Motor neuron (in vitro differentiated cells): ENCODE results near the gene CDS2. TPM values are rescaled to one million over a fixed set of nuclear protein-coding genes. Genes with fewer than 3 reads are reported as not detected.

Source experiments
- ATAC-seq, 8 experiments: fragments of 200-7000 bp; cut with Tn5 transposase; replicated peaks in 6 of 8; 2 replicates each; pipeline ENCODE4 v1.8.0; 2021; ENCODE audit warnings: mild to moderate bottlenecking in 8 of 8, moderate library complexity in 8 of 8
- H3K27ac ChIP-seq, 2 donors: fragments of 250-450 bp; sonication (Bioruptor Pico); 2 replicates each; pipeline ENCODE4 v1.9.0; 2021; ENCODE audit warnings: antibody characterized with exemption in 2 of 2, mild to moderate bottlenecking in 2 of 2, moderate library complexity in 1 of 2
- H3K4me1 ChIP-seq, 2 donors: fragments of 250-450 bp; sonication (Bioruptor Pico); replicated peaks in 1 of 2; 2 replicates each; pipeline ENCODE4 v1.6.1; 2021; ENCODE audit warnings: antibody characterized with exemption in 2 of 2, mild to moderate bottlenecking in 2 of 2, moderate library complexity in 1 of 2
- H3K4me3 ChIP-seq, 5 donors: fragments of 250-450 bp; sonication (Bioruptor Pico); 2 replicates each; pipeline ENCODE4 v1.9.0; 2021; ENCODE audit warnings: antibody characterized with exemption in 5 of 5, mild to moderate bottlenecking in 5 of 5, moderate library complexity in 4 of 5
- WGBS, 10 experiments: fragments of 450-650 bp; shearing (Covaris generic); methylation state at CpG; one replicate each; pipeline ENCODE4 v1.0.0; 2022; 5-methylcytosine and 5-hydroxymethylcytosine counted together
- in situ Hi-C, 9 experiments: fragments of 400-800 bp; cut with MboI; loops; one replicate each; pipeline ENCODE4 v1.15.0; 2021; ENCODE audit warnings: low sequenced_read_pairs in 9 of 9, low pct_unique_long_range_greater_than_20kb in 2 of 9; ENCODE audit not compliant: unreplicated experiment in 9 of 9
- total RNA-seq, 8 experiments: library from RNA; unstranded; fragments of 300-600 nt; gene quantifications; 2 replicates each; pipeline versions ENCODE4 v1.2.3 to v1.2.4, GENCODE V29; 2022

CDS2 gene
- total RNA-seq, 8 experiments from 2014 or later: 18.6 to 55.0 (median 32.8) TPM

- in situ Hi-C loops: no loop called here
- Histone ChIP-seq H3K27ac (no peak overlapping the region), H3K4me3 (no peak overlapping the region), H3K4me1 (no peaks in the 10 kb centered on the region)
- ATAC-seq: no peak
- 80 to 100% (median 93%) methylated on average over 1 to 6 of the region's 6 CpGs for WGBS, 10 experiments
Measured at GRCh38 chr20:5161536-5162164, 34.8 kb downstream of the CDS2 start.

GRCh38 chr20:5164645-5165625, 38.1 kb downstream of the CDS2 start:
- no peak for ATAC-seq
- 49 to 100% (median 82%) methylated on average over 1 to 13 of the region's 13 CpGs; no CpG with 5 or more reads in 1 of the 10 experiments for WGBS, 10 experiments
- Histone ChIP-seq H3K4me3 (no peak overlapping the region), H3K27ac (no peak overlapping the region), H3K4me1 (peaks cover 0 to 11% of the 10 kb centered on the region in 2 donors)
- in situ Hi-C loops: no loop called here

GRCh38 chr20:5168651-5169396, 42.0 kb downstream of the CDS2 start:
- peak; percentile 46 to 90 (median 65) for ATAC-seq
- Histone ChIP-seq H3K4me1 (peaks cover 16 to 33% of the 10 kb centered on the region in 2 donors), H3K27ac (no peak overlapping the region), H3K4me3 (no peak overlapping the region)
- in situ Hi-C loops: no loop called here
- 20 to 100% (median 60%) methylated on average over 1 of the region's 3 CpGs; no CpG with 5 or more reads in 7 of the 10 experiments for WGBS, 10 experiments

- H3K27ac ChIP-seq: no peak overlapping the region
- no peak overlapping the region for H3K4me3 ChIP-seq
- WGBS, 10 experiments: 20 to 90% (median 73%) methylated on average over 1 to 6 of the region's 8 CpGs; no CpG with 5 or more reads in 6 of the 10 experiments
- peaks cover 16 to 34% of the 10 kb centered on the region in 2 donors for H3K4me1 ChIP-seq
- ATAC-seq: no peak
- in situ Hi-C loops: no loop called here
Measured at GRCh38 chr20:5170341-5170740, 43.5 kb downstream of the CDS2 start.

GRCh38 chr20:5171064-5171789, 44.4 kb downstream of the CDS2 start:
- WGBS, 10 experiments: 7 to 100% (median 70%) methylated on average over 1 to 11 of the region's 14 CpGs; no CpG with 5 or more reads in 1 of the 10 experiments
- in situ Hi-C loops: no loop called here
- peak in 5 of 8 experiments; percentile 79 to 91 (median 83) for ATAC-seq
- Histone ChIP-seq H3K4me3 (no peak overlapping the region), H3K27ac (no peak overlapping the region), H3K4me1 (peaks cover 17 to 38% of the 10 kb centered on the region in 2 donors)

- Histone ChIP-seq H3K4me1 (peaks cover 19 to 38% of the 10 kb centered on the region in 2 donors), H3K4me3 (no peak overlapping the region), H3K27ac (no peak overlapping the region)
- in situ Hi-C loops: no loop called here
- WGBS, 10 experiments: 17 to 90% (median 58%) methylated on average over 1 to 4 of the region's 4 CpGs; no CpG with 5 or more reads in 3 of the 10 experiments
- peak in 1 of 8 experiments; percentile 45 for ATAC-seq
Measured at GRCh38 chr20:5171790-5172164, 45.0 kb downstream of the CDS2 start.

- 56 to 96% (median 73%) methylated on average over 2 to 7 of the region's 8 CpGs; no CpG with 5 or more reads in 1 of the 10 experiments for WGBS, 10 experiments
- peaks cover 19 to 38% of the 10 kb centered on the region in 2 donors for H3K4me1 ChIP-seq
- in situ Hi-C loops: no loop called here
- no peak overlapping the region for H3K4me3 ChIP-seq
- ATAC-seq: no peak
- H3K27ac ChIP-seq: no peak overlapping the region
Measured at GRCh38 chr20:5172167-5172601, 45.4 kb downstream of the CDS2 start.

GRCh38 chr20:5172903-5173463, 46.2 kb downstream of the CDS2 start:
- peaks cover 19 to 38% of the 10 kb centered on the region in 2 donors for H3K4me1 ChIP-seq
- no peak overlapping the region for H3K27ac ChIP-seq
- in situ Hi-C loops: no loop called here

GRCh38 chr20:5173751-5174150, 46.9 kb downstream of the CDS2 start:
- ATAC-seq: no peak
- no peak overlapping the region for H3K27ac ChIP-seq
- no peak overlapping the region for H3K4me3 ChIP-seq
- WGBS, 10 experiments: 72 to 100% (median 95%) methylated on average over 1 to 3 of the region's 4 CpGs; no CpG with 5 or more reads in 4 of the 10 experiments
- in situ Hi-C loops: no loop called here
- peaks cover 19 to 34% of the 10 kb centered on the region in 2 donors for H3K4me1 ChIP-seq

More at GRCh38 chr20:5172903-5173463, 46.2 kb downstream of the CDS2 start:
- 63 to 100% (median 93%) methylated on average over 1 to 5 of the region's 8 CpGs; no CpG with 5 or more reads in 5 of the 10 experiments for WGBS, 10 experiments
- no peak for ATAC-seq
- no peak overlapping the region for H3K4me3 ChIP-seq

GRCh38 chr20:5177071-5177470, 50.3 kb downstream of the CDS2 start:
- no peak for ATAC-seq
- in situ Hi-C loops: no loop called here
- H3K27ac ChIP-seq: no peak overlapping the region

GRCh38 chr20:5178046-5178445, 51.2 kb downstream of the CDS2 start:
- in situ Hi-C loops: no loop called here
- Histone ChIP-seq H3K4me1 (peaks cover 3 to 4% of the 10 kb centered on the region in 2 donors), H3K27ac (no peak overlapping the region), H3K4me3 (no peak overlapping the region)
- WGBS, 10 experiments: 50 to 100% (median 85%) methylated on average over 1 to 3 of the region's 3 CpGs; no CpG with 5 or more reads in 2 of the 10 experiments
- no peak for ATAC-seq

More at GRCh38 chr20:5177071-5177470, 50.3 kb downstream of the CDS2 start:
- no peak overlapping the region for H3K4me3 ChIP-seq
- peaks cover 3 to 8% of the 10 kb centered on the region in 2 donors for H3K4me1 ChIP-seq
- WGBS, 10 experiments: 71 to 98% (median 93%) methylated on average over 1 to 6 of the region's 6 CpGs; no CpG with 5 or more reads in 1 of the 10 experiments
